BLaER1 treated with 17β-estradiol and CSF1 and Interleukin-3, amounts not matched to agents 10 nM and 100 nM (cell line): ENCODE results near the gene CLDN7.

Experiments used
- H3K27ac ChIP-seq, 11 experiments: shearing (Covaris generic); formaldehyde crosslinking; 2 replicates each; pipeline ENCODE4 v1.8.1; 2022
- H3K27me3 ChIP-seq, 11 experiments: shearing (Covaris generic); formaldehyde crosslinking; 2 replicates each; pipeline ENCODE4 v1.8.1; 2022
- H3K36me3 ChIP-seq, 11 experiments: shearing (Covaris generic); formaldehyde crosslinking; 2 replicates each; pipeline ENCODE4 v1.8.1; 2022
- H3K4me1 ChIP-seq, 10 experiments: shearing (Covaris generic); formaldehyde crosslinking; 2 replicates each; pipeline ENCODE4 v1.8.1; 2022
- H3K4me2 ChIP-seq, 11 experiments: shearing (Covaris generic); formaldehyde crosslinking; 2 replicates each; pipeline ENCODE4 v1.8.1; 2022
- H3K4me3 ChIP-seq, 10 experiments: shearing (Covaris generic); formaldehyde crosslinking; 2 replicates each; pipeline ENCODE4 v1.8.1; 2022
- H3K9ac ChIP-seq, 11 experiments: shearing (Covaris generic); formaldehyde crosslinking; 2 replicates each; pipeline ENCODE4 v1.8.1; 2022
- H3K9me3 ChIP-seq, 11 experiments: shearing (Covaris generic); formaldehyde crosslinking; replicated peaks in 1 of 11; 2 replicates each; pipeline ENCODE4 v1.8.1; 2022
- H4K20me1 ChIP-seq, 11 experiments: shearing (Covaris generic); formaldehyde crosslinking; 2 replicates each; pipeline ENCODE4 v1.8.1; 2022
- Cebpa-rat ChIP-seq, 11 experiments: shearing (Covaris generic); IDR thresholded peaks; 2 replicates each; pipeline ENCODE4 v1.8.1; 2022

CLDN7 gene

GRCh38 chr17:7219812-7220592, 42.3 kb downstream of the CLDN7 start, which contains the start of the genes ACADVL and DLG4:
ACADVL (plus strand) TSS chr17:7219938; CDS start chr17:7219985, 47 bp downstream.
DLG4 (minus strand) TSS chr17:7219836.
- H3K36me3 ChIP-seq, result peaks cover 35 to 42% (median 37%) of the 10 kb centered on the region in 11 experiments
- H4K20me1 ChIP-seq, result peaks cover 26 to 67% (median 50%) of the 10 kb centered on the region in 11 experiments; a peak in 20 of 22 replicates
- H3K4me3 ChIP-seq, result peak within 1 kb of the TSS; percentile 88 to 99 (median 94)
- H3K4me2 ChIP-seq, result peak within 1 kb of the TSS; percentile 94 to 100 (median 97)
- H3K9me3 ChIP-seq, result no peaks in the 10 kb centered on the region
- H3K27ac ChIP-seq, result peak within 1 kb of the TSS; percentile 82 to 92 (median 87)
- peaks cover 51 to 71% (median 59%) of the 10 kb centered on the region in 10 experiments for H3K4me1 ChIP-seq
- peak within 1 kb of the TSS; percentile 86 to 95 (median 93) for H3K9ac ChIP-seq
- TF ChIP-seq Cebpa-rat (IDR thresholded peaks at IDR 0.05), result no peak
- H3K27me3 ChIP-seq, result no peaks in the 10 kb centered on the region

- Histone ChIP-seq H3K4me2 (peak overlapping the region; percentile 94 to 100 (median 97)), H3K4me3 (peak overlapping the region; percentile 88 to 99 (median 94)), H3K9me3 (no peaks in the 10 kb centered on the region), H3K4me1 (peaks cover 51 to 75% (median 61%) of the 10 kb centered on the region in 10 experiments), H3K36me3 (peaks cover 29 to 35% (median 32%) of the 10 kb centered on the region in 11 experiments), H3K27me3 (no peaks in the 10 kb centered on the region), H3K9ac (peak overlapping the region; percentile 86 to 95 (median 93)), H4K20me1 (peaks cover 26 to 67% (median 51%) of the 10 kb centered on the region in 11 experiments; a peak in 20 of 22 replicates), H3K27ac (peak overlapping the region; percentile 82 to 92 (median 87); a peak in 21 of 22 replicates)
- no peak for TF ChIP-seq Cebpa-rat (IDR thresholded peaks at IDR 0.05)
Observed at GRCh38 chr17:7219229-7219811, 43.0 kb downstream of the CLDN7 start.

- Histone ChIP-seq H4K20me1 (peaks cover 26 to 67% (median 46%) of the 10 kb centered on the region in 11 experiments; a peak in 21 of 22 replicates), H3K9me3 (no peaks in the 10 kb centered on the region), H3K27ac (peak overlapping the region; percentile 82 to 92 (median 87); a peak in 18 of 22 replicates), H3K4me2 (peak overlapping the region; percentile 94 to 100 (median 97)), H3K4me3 (peak overlapping the region in 5 of 10 experiments; percentile 58 to 98 (median 89); a peak in 7 of 20 replicates), H3K9ac (peak overlapping the region in 9 of 11 experiments; percentile 8 to 95 (median 93); a peak in 14 of 22 replicates), H3K4me1 (peaks cover 55 to 79% (median 64%) of the 10 kb centered on the region in 10 experiments), H3K27me3 (no peaks in the 10 kb centered on the region), H3K36me3 (peaks cover 23 to 30% (median 26%) of the 10 kb centered on the region in 11 experiments)
- no peak for TF ChIP-seq Cebpa-rat (IDR thresholded peaks at IDR 0.05)
Observed at GRCh38 chr17:7218758-7219157, 43.5 kb downstream of the CLDN7 start.

GRCh38 chr17:7218166-7218565, 44.1 kb downstream of the CLDN7 start:
- Histone ChIP-seq H3K9me3 (no peaks in the 10 kb centered on the region), H3K27me3 (no peaks in the 10 kb centered on the region), H3K4me2 (peak overlapping the region; percentile 94 to 100 (median 97)), H4K20me1 (peaks cover 26 to 67% (median 49%) of the 10 kb centered on the region in 11 experiments; a peak in 21 of 22 replicates), H3K36me3 (peaks cover 18 to 24% (median 21%) of the 10 kb centered on the region in 11 experiments), H3K27ac (peak overlapping the region; percentile 62 to 92 (median 87)), H3K9ac (peak overlapping the region; percentile 71 to 95 (median 79)), H3K4me1 (peaks cover 61 to 80% (median 70%) of the 10 kb centered on the region in 10 experiments), H3K4me3 (peak overlapping the region; percentile 48 to 77 (median 60))
- TF ChIP-seq Cebpa-rat (IDR thresholded peaks at IDR 0.05), result no peak

- no peak for TF ChIP-seq Cebpa-rat (IDR thresholded peaks at IDR 0.05)
- Histone ChIP-seq H3K27me3 (no peaks in the 10 kb centered on the region), H3K36me3 (peaks cover 9 to 16% (median 12%) of the 10 kb centered on the region in 11 experiments; a peak in 21 of 22 replicates), H3K9me3 (no peaks in the 10 kb centered on the region), H3K4me2 (peak overlapping the region; percentile 94 to 100 (median 99)), H4K20me1 (peaks cover 22 to 67% (median 43%) of the 10 kb centered on the region in 11 experiments; a peak in 20 of 22 replicates), H3K9ac (peak overlapping the region; percentile 71 to 95 (median 80)), H3K4me3 (peak overlapping the region; percentile 57 to 82 (median 70)), H3K27ac (peak overlapping the region; percentile 62 to 92 (median 87)), H3K4me1 (peaks cover 63 to 80% (median 73%) of the 10 kb centered on the region in 10 experiments)
Observed at GRCh38 chr17:7217113-7217987, 44.9 kb downstream of the CLDN7 start.

GRCh38 chr17:7216242-7217112, 45.8 kb downstream of the CLDN7 start:
- Histone ChIP-seq H3K4me1 (peaks cover 60 to 81% (median 73%) of the 10 kb centered on the region in 10 experiments), H3K36me3 (peaks cover under 1 to 7% (median 4%) of the 10 kb centered on the region in 11 experiments; a peak in 17 of 22 replicates), H3K9me3 (no peaks in the 10 kb centered on the region), H3K27me3 (no peaks in the 10 kb centered on the region), H3K4me2 (peak overlapping the region; percentile 94 to 100 (median 99)), H4K20me1 (peaks cover 13 to 66% (median 40%) of the 10 kb centered on the region in 11 experiments; a peak in 20 of 22 replicates), H3K27ac (peak overlapping the region in 10 of 11 experiments; percentile 35 to 74 (median 60); a peak in 19 of 22 replicates), H3K9ac (peak overlapping the region; percentile 68 to 82 (median 80)), H3K4me3 (peak overlapping the region; percentile 57 to 82 (median 70))
- TF ChIP-seq Cebpa-rat (IDR thresholded peaks at IDR 0.05), result no peak

- Histone ChIP-seq H4K20me1 (peaks cover 12 to 65% (median 37%) of the 10 kb centered on the region in 11 experiments; a peak in 20 of 22 replicates), H3K4me1 (peaks cover 53 to 78% (median 69%) of the 10 kb centered on the region in 10 experiments), H3K4me3 (peak overlapping the region; percentile 57 to 82 (median 70))
Observed at GRCh38 chr17:7215652-7216180, 46.6 kb downstream of the CLDN7 start.

More at GRCh38 chr17:7215652-7216180, 46.6 kb downstream of the CLDN7 start:
- H3K27ac ChIP-seq, result peak overlapping the region in 9 of 11 experiments; percentile 60 to 87 (median 80); a peak in 18 of 22 replicates
- peaks cover 0 to 4% (median 0%) of the 10 kb centered on the region in 11 experiments; a peak in 1 of 22 replicates for H3K36me3 ChIP-seq
- H3K9me3 ChIP-seq, result no peaks in the 10 kb centered on the region
- H3K27me3 ChIP-seq, result no peaks in the 10 kb centered on the region
- H3K9ac ChIP-seq, result peak overlapping the region; percentile 68 to 82 (median 80)
- H3K4me2 ChIP-seq, result peak overlapping the region; percentile 94 to 100 (median 99)
- no peak for TF ChIP-seq Cebpa-rat (IDR thresholded peaks at IDR 0.05)
